ENCODE measurements around the gene CLEC18A.

Gene CLEC18A

GRCh38 chr16:69935740-69936139 lies 15.4 kb upstream of the CLEC18A start:
- POLR2A ChIA-PET = no interaction called here
- DNase-seq = no peak
- peaks cover 13 to 92% (median 56%) of the 10 kb centered on the region in 4 experiments for H3K36me3 ChIP-seq (ENCODE audit: control insufficient read depth in 4 of 4, insufficient read depth in 4 of 4, low read length in 3 of 4)
- no peaks in the 10 kb centered on the region for H3K9me3 ChIP-seq (ENCODE audit: control extremely low read depth in 1 of 5, control insufficient read depth in 4 of 5, insufficient read depth in 2 of 5, low read depth in 1 of 5, low read length in 4 of 5)
- CTCF ChIA-PET = no interaction called here
- H3K4me3 ChIP-seq (ENCODE audit: control insufficient read depth in 1 of 7, extremely low read depth in 1 of 7, insufficient read depth in 4 of 7, low read depth in 2 of 7, low read length in 6 of 7) = no peak overlapping the region
- no peak overlapping the region for H3K27ac ChIP-seq (ENCODE audit: insufficient read depth in 1 of 2, low read depth in 1 of 2, low read length in 2 of 2, poor library complexity in 1 of 2, severe bottlenecking in 2 of 2)
- 93% methylated on average over 9 of the region's 10 CpGs for WGBS (ENCODE audit: insufficient coverage)
- H3K27me3 ChIP-seq (replicated peaks in 2 of 5; ENCODE audit: control insufficient read depth in 4 of 5, insufficient read depth in 5 of 5, low read length in 4 of 5) = no peaks in the 10 kb centered on the region
- no peaks in the 10 kb centered on the region for H3K4me1 ChIP-seq (ENCODE audit: control extremely low read depth in 1 of 4, control insufficient read depth in 4 of 4, insufficient read depth in 4 of 4, low read length in 3 of 4)

GRCh38 chr16:69936252-69936651 lies 14.9 kb upstream of the CLEC18A start:
- no peak overlapping the region for H3K27ac ChIP-seq (ENCODE audit: insufficient read depth in 1 of 2, low read depth in 1 of 2, low read length in 2 of 2, poor library complexity in 1 of 2, severe bottlenecking in 2 of 2)
- no peak overlapping the region for H3K4me3 ChIP-seq (ENCODE audit: control insufficient read depth in 1 of 7, extremely low read depth in 1 of 7, insufficient read depth in 4 of 7, low read depth in 2 of 7, low read length in 6 of 7)
- no peaks in the 10 kb centered on the region for H3K4me1 ChIP-seq (ENCODE audit: control extremely low read depth in 1 of 4, control insufficient read depth in 4 of 4, insufficient read depth in 4 of 4, low read length in 3 of 4)
- DNase-seq = no peak
- no peaks in the 10 kb centered on the region for H3K9me3 ChIP-seq (ENCODE audit: control extremely low read depth in 1 of 5, control insufficient read depth in 4 of 5, insufficient read depth in 2 of 5, low read depth in 1 of 5, low read length in 4 of 5)
- ChIA-PET CTCF (no interaction called here), POLR2A (no interaction called here)
- 96% methylated on average over 16 of the region's 16 CpGs for WGBS (ENCODE audit: insufficient coverage)
- H3K36me3 ChIP-seq (ENCODE audit: control insufficient read depth in 4 of 4, insufficient read depth in 4 of 4, low read length in 3 of 4) = peaks cover 13 to 92% (median 57%) of the 10 kb centered on the region in 4 experiments
- no peaks in the 10 kb centered on the region for H3K27me3 ChIP-seq (replicated peaks in 2 of 5; ENCODE audit: control insufficient read depth in 4 of 5, insufficient read depth in 5 of 5, low read length in 4 of 5)

- Histone ChIP-seq H3K4me1 (ENCODE audit: control extremely low read depth in 1 of 4, control insufficient read depth in 4 of 4, insufficient read depth in 4 of 4, low read length in 3 of 4) (no peaks in the 10 kb centered on the region), H3K9me3 (ENCODE audit: control extremely low read depth in 1 of 5, control insufficient read depth in 4 of 5, insufficient read depth in 2 of 5, low read depth in 1 of 5, low read length in 4 of 5) (no peaks in the 10 kb centered on the region), H3K36me3 (ENCODE audit: control insufficient read depth in 4 of 4, insufficient read depth in 4 of 4, low read length in 3 of 4) (peaks cover 13 to 87% (median 55%) of the 10 kb centered on the region in 4 experiments), H3K27ac (ENCODE audit: insufficient read depth in 1 of 2, low read depth in 1 of 2, low read length in 2 of 2, poor library complexity in 1 of 2, severe bottlenecking in 2 of 2) (no peak overlapping the region), H3K27me3 (replicated peaks in 2 of 5; ENCODE audit: control insufficient read depth in 4 of 5, insufficient read depth in 5 of 5, low read length in 4 of 5) (no peaks in the 10 kb centered on the region), H3K4me3 (ENCODE audit: control insufficient read depth in 1 of 7, extremely low read depth in 1 of 7, insufficient read depth in 4 of 7, low read depth in 2 of 7, low read length in 6 of 7) (no peak overlapping the region)
- 98% methylated on average over 17 of the region's 21 CpGs for WGBS (ENCODE audit: insufficient coverage)
- DNase-seq = no peak
- CTCF ChIA-PET = no interaction called here
- POLR2A ChIA-PET = no interaction called here
These were observed 14.4 kb upstream of the CLEC18A start for GRCh38 chr16:69936751-69937211.

DNA sequence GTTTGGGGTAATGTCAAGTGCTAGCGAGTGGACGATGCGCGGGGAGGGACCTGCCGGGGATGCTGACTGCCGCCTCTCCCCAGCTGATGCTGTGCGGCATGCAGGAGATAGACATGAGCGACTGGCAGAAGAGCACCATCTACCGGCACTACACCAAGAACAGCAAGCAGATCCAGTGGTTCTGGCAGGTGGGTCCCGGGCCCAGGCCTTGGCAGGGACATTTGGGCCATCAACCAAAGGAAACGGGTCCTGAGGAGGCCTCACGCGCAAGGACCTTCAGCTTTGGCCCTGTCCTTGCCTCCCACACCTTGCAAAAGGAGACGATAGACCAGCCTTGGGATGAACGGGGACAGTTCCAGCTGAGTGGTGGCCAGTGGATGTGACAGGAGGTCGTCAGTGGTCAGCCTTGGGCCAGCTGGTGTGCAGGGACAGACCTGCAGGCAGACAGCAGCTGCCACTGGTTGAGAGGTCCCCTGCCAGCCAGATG lies 13.6 kb upstream of the CLEC18A start:
- H3K9me3 ChIP-seq (ENCODE audit: control extremely low read depth in 1 of 5, control insufficient read depth in 4 of 5, insufficient read depth in 2 of 5, low read depth in 1 of 5, low read length in 4 of 5) = no peaks in the 10 kb centered on the region
- no peaks in the 10 kb centered on the region for H3K4me1 ChIP-seq (ENCODE audit: control extremely low read depth in 1 of 4, control insufficient read depth in 4 of 4, insufficient read depth in 4 of 4, low read length in 3 of 4)
- no peak overlapping the region for H3K27ac ChIP-seq (ENCODE audit: insufficient read depth in 1 of 2, low read depth in 1 of 2, low read length in 2 of 2, poor library complexity in 1 of 2, severe bottlenecking in 2 of 2)
- no peaks in the 10 kb centered on the region for H3K27me3 ChIP-seq (replicated peaks in 2 of 5; ENCODE audit: control insufficient read depth in 4 of 5, insufficient read depth in 5 of 5, low read length in 4 of 5)
- POLR2A ChIA-PET = no interaction called here
- no peak for DNase-seq
- H3K4me3 ChIP-seq (ENCODE audit: control insufficient read depth in 1 of 7, extremely low read depth in 1 of 7, insufficient read depth in 4 of 7, low read depth in 2 of 7, low read length in 6 of 7) = no peak overlapping the region
- WGBS (ENCODE audit: insufficient coverage) = 98% methylated on average over 14 of the region's 16 CpGs
- peaks cover 13 to 82% (median 53%) of the 10 kb centered on the region in 4 experiments for H3K36me3 ChIP-seq (ENCODE audit: control insufficient read depth in 4 of 4, insufficient read depth in 4 of 4, low read length in 3 of 4)
- CTCF ChIA-PET = no interaction called here

- H3K27ac ChIP-seq (ENCODE audit: insufficient read depth in 1 of 2, low read depth in 1 of 2, low read length in 2 of 2, poor library complexity in 1 of 2, severe bottlenecking in 2 of 2) = no peak overlapping the region
- whole genome bisulfite sequencing (ENCODE audit: insufficient coverage) = 98% methylated on average over 20 of the region's 28 CpGs
- peaks cover 10 to 66% (median 45%) of the 10 kb centered on the region in 4 experiments for H3K36me3 ChIP-seq (ENCODE audit: control insufficient read depth in 4 of 4, insufficient read depth in 4 of 4, low read length in 3 of 4)
- no peaks in the 10 kb centered on the region for H3K27me3 ChIP-seq (replicated peaks in 2 of 5; ENCODE audit: control insufficient read depth in 4 of 5, insufficient read depth in 5 of 5, low read length in 4 of 5)
- H3K4me3 ChIP-seq (ENCODE audit: control insufficient read depth in 1 of 7, extremely low read depth in 1 of 7, insufficient read depth in 4 of 7, low read depth in 2 of 7, low read length in 6 of 7) = no peak overlapping the region
- H3K9me3 ChIP-seq (ENCODE audit: control extremely low read depth in 1 of 5, control insufficient read depth in 4 of 5, insufficient read depth in 2 of 5, low read depth in 1 of 5, low read length in 4 of 5) = no peaks in the 10 kb centered on the region
- DNase-seq = no peak
- POLR2A ChIA-PET = no interaction called here
- CTCF ChIA-PET = interaction anchor here (0.9 kb wide), 1 partner anchor 71 kb away, joined by 3 read pairs; no protein-coding TSS in a partner anchor
- no peaks in the 10 kb centered on the region for H3K4me1 ChIP-seq (ENCODE audit: control extremely low read depth in 1 of 4, control insufficient read depth in 4 of 4, insufficient read depth in 4 of 4, low read length in 3 of 4)
These were observed 11.9 kb upstream of the CLEC18A start for GRCh38 chr16:69938981-69939820.

DNA sequence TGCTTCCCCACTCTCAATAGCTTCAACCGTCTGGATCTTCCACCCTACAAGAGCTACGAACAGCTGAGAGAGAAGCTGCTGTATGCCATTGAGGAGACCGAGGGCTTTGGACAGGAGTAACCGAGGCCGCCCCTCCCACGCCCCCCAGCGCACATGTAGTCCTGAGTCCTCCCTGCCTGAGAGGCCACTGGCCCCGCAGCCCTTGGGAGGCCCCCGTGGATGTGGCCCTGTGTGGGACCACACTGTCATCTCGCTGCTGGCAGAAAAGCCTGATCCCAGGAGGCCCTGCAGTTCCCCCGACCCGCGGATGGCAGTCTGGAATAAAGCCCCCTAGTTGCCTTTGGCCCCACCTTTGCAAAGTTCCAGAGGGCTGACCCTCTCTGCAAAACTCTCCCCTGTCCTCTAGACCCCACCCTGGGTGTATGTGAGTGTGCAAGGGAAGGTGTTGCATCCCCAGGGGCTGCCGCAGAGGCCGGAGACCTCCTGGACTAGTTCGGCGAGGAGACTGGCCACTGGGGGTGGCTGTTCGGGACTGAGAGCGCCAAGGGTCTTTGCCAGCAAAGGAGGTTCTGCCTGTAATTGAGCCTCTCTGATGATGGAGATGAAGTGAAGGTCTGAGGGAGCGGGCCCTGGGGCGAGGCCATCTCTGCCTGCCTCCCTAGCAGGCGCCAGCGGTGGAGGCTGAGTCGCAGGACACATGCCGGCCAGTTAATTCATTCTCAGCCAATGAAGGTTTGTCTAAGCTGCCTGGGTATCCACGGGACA lies 11.1 kb upstream of the CLEC18A start:
- no peak for DNase-seq
- H3K36me3 ChIP-seq (ENCODE audit: control insufficient read depth in 4 of 4, insufficient read depth in 4 of 4, low read length in 3 of 4) = peaks cover 10 to 58% (median 40%) of the 10 kb centered on the region in 4 experiments
- 98% methylated on average over 20 of the region's 26 CpGs for WGBS (ENCODE audit: insufficient coverage)

GRCh38 chr16:69940676-69941075 lies 10.5 kb upstream of the CLEC18A start:
- no peaks in the 10 kb centered on the region for H3K27me3 ChIP-seq (replicated peaks in 2 of 5; ENCODE audit: control insufficient read depth in 4 of 5, insufficient read depth in 5 of 5, low read length in 4 of 5)
- no peaks in the 10 kb centered on the region for H3K4me1 ChIP-seq (ENCODE audit: control extremely low read depth in 1 of 4, control insufficient read depth in 4 of 4, insufficient read depth in 4 of 4, low read length in 3 of 4)
- H3K9me3 ChIP-seq (ENCODE audit: control extremely low read depth in 1 of 5, control insufficient read depth in 4 of 5, insufficient read depth in 2 of 5, low read depth in 1 of 5, low read length in 4 of 5) = no peaks in the 10 kb centered on the region
- no peak overlapping the region for H3K4me3 ChIP-seq (ENCODE audit: control insufficient read depth in 1 of 7, extremely low read depth in 1 of 7, insufficient read depth in 4 of 7, low read depth in 2 of 7, low read length in 6 of 7)
- 96% methylated on average over 11 of the region's 13 CpGs for WGBS (ENCODE audit: insufficient coverage)
- H3K27ac ChIP-seq (ENCODE audit: insufficient read depth in 1 of 2, low read depth in 1 of 2, low read length in 2 of 2, poor library complexity in 1 of 2, severe bottlenecking in 2 of 2) = no peak overlapping the region
- peaks cover 10 to 52% (median 34%) of the 10 kb centered on the region in 4 experiments for H3K36me3 ChIP-seq (ENCODE audit: control insufficient read depth in 4 of 4, insufficient read depth in 4 of 4, low read length in 3 of 4)
- no peak for DNase-seq
- ChIA-PET POLR2A (no interaction called here), CTCF (no interaction called here)

More for the DNA sequence above, 11.1 kb upstream of the CLEC18A start:
- ChIA-PET CTCF (interaction anchor here (0.9 kb wide), 1 partner anchor 70 kb away, joined by 3 read pairs; no protein-coding TSS in a partner anchor), POLR2A (no interaction called here)
- Histone ChIP-seq H3K27me3 (replicated peaks in 2 of 5; ENCODE audit: control insufficient read depth in 4 of 5, insufficient read depth in 5 of 5, low read length in 4 of 5) (no peaks in the 10 kb centered on the region), H3K9me3 (ENCODE audit: control extremely low read depth in 1 of 5, control insufficient read depth in 4 of 5, insufficient read depth in 2 of 5, low read depth in 1 of 5, low read length in 4 of 5) (no peaks in the 10 kb centered on the region), H3K4me1 (ENCODE audit: control extremely low read depth in 1 of 4, control insufficient read depth in 4 of 4, insufficient read depth in 4 of 4, low read length in 3 of 4) (no peaks in the 10 kb centered on the region), H3K27ac (ENCODE audit: insufficient read depth in 1 of 2, low read depth in 1 of 2, low read length in 2 of 2, poor library complexity in 1 of 2, severe bottlenecking in 2 of 2) (no peak overlapping the region), H3K4me3 (ENCODE audit: control insufficient read depth in 1 of 7, extremely low read depth in 1 of 7, insufficient read depth in 4 of 7, low read depth in 2 of 7, low read length in 6 of 7) (no peak overlapping the region)
